GM19035 (cell line): ENCODE data around the gene ZNF385B.

Experiments
- ATAC-seq: cut with Tn5 transposase; IDR thresholded peaks from one replicate; pipeline ENCODE4 v1.9.1; 2021; ENCODE audit not compliant: unreplicated experiment

Gene ZNF385B

GRCh38 chr2:179856205-179856604, 5.2 kb downstream of the ZNF385B start:
- no peak for ATAC-seq

DNA sequence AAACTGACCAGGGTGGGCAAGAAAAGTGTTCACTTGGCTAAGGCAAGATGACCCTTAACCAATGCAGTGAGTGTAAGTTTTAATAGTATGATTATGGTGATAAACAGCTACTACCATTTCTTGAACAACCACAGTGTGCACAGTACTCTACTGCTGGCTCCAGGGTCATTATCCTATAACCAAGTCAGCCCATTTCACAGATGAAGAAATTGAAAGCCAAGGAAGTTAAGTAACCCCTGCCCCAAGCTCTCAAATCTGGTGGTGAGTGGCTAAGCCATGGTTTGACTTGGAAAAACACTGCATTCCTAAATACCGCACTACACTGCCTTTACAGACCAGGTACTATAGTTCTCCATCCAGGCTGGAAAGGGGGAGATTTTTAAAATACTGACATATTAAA, 5.7 kb downstream of the ZNF385B start:
- ATAC-seq: no peak

DNA sequence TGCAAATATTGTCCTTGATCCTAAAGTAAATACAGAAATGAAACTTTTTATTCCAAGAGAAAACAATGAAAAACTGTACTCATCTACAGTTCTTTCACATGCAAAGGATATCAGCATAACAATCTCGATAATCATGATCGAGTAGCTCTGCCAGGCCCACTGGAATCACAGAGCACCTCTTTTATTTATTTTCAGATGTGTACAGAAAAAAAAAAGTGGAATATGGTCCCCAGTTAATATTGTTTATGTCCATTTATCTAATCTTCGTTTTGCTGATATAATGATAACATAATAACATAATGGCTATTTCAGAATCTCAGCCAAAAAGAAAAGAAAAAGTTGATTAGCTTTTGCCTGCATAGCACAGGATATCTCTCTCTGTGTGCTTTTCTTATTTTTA, 6.5 kb downstream of the ZNF385B start:
- no peak for ATAC-seq

DNA sequence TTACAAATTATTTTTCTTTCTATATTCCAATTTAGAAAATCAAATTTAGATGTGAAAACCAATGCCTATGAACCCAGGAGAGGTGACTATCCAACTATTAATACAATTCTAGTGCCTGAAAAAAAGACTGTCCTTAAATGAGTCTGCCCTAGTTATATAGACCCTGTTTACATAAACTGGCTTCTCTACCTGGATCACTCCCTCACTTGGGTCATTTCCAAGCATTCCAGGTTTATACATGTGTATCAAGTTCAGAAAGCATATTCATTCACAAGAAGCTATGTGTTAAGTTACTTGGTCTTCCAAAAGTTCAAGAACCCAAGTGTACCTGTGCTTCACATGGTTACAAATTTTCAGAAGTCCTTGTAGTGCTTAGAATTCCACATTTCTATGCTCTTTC, 8.3 kb downstream of the ZNF385B start:
- ATAC-seq: no peak

GRCh38 chr2:179850188-179850587, 11.2 kb downstream of the ZNF385B start:
- ATAC-seq: no peak

GRCh38 chr2:179849719-179850118, 11.7 kb downstream of the ZNF385B start:
- ATAC-seq: no peak

DNA sequence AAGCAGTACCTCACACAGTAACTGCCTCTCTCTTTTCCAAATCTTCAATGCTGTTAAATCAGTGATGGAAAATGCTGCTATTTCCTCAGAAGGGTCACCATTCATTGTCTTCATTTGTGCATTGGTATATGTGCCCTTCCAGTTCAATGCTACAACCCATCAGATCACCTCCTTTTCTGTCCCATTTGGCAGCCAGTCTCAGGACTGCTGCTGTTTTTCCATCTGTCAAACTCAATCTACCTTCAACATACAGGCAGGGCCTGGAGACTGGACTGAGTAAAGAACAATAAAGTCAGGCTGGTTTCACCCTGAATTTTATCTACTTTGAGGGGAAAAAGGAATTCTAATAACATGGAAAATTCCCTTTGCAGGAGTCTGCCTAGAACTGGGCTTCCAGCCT, 17.9 kb downstream of the ZNF385B start:
- no peak for ATAC-seq

DNA sequence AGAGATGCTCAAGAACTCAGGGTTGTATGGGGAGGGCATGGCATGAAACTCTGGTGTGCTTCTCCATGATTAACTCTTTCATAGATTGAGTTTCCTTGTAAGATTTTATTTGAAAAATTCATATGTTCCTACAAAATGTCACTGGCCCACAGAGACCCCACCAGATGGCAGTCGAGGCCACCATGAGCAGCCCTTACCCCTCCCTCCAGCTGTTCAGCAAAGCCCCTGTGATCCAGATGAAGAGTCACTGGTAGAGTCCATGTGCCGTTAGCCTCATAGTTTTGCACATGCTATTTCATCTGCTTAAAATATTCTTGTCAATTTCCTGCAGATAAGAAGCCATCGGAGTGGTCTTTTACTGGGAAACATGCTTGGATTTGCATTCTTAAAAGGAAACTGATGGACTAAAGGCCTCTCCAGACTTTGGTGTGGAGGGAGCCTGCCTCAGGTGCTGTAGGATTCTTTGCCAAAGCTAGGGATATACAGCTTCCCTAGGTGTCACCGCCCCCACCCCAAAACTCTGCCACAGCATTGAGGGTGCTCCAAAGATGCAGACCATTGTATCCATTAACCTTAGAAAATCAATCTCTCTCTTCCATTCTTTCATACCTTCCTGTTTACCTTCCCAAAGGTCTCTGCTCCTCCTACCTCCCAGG, 18.8 kb downstream of the ZNF385B start:
- peak; percentile 51 for ATAC-seq

- no peak for ATAC-seq
Measured at GRCh38 chr2:179840840-179841239, 20.6 kb downstream of the ZNF385B start.

DNA sequence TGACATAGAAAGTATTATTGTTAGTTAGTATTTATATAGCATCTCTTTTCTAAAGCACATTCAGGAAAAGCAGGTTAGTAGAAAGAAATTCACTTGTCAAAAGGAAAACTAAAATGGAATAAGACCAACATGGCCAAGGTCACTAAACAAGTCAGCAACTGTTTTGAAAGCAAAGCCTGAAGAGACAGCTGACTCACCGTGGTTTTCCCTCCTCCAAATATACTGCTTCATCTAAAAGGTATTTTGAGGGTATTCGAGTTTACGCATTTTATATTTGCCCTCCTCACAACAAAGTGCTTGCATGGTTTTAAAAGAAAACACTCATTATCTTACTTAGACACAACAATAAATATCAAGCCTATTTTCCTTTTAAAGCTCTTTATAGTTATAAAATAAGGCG, 24.0 kb downstream of the ZNF385B start:
- ATAC-seq: no peak

GRCh38 chr2:179830043-179830787, 31.2 kb downstream of the ZNF385B start:
- ATAC-seq: no peak

GRCh38 chr2:179826297-179826696, 35.1 kb downstream of the ZNF385B start:
- no peak for ATAC-seq

GRCh38 chr2:179825494-179825893, 35.9 kb downstream of the ZNF385B start:
- ATAC-seq: no peak

DNA sequence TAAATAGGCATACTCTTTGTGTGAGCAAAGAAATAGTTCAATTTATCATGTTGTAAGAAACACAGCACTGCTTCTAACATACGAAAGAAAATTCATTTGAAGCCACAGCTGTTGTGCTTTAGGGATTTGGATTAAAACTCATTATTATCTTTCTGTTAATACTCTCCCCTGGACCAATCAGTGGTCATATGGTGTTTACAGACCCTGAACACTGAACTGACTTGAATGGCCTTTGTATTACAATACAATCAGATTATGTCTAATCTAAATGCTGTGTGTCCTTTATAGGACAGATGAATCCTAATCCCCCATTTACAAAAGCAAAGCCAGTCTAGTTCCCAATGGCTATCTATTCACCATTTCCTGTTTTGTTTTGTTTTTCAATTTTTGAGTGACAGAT, 36.5 kb downstream of the ZNF385B start:
- no peak for ATAC-seq

DNA sequence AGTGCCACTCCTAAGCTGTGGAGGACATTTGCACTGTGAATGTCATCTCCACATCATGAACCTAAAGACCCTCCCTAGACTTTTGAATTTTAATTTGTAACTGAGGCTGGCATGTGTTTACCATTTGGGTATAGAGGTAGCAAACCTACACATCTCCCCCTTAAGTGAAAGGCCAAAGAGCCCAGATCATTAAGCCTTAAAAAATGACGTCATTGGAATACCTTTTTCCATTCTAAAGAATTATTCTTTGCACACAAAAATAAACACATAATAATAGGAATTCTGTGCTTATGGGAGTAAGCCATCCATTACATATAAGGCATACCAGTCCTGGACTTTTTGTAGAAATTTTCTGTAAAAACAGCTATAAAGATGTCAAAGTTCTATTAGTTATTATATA, 38.9 kb downstream of the ZNF385B start:
- ATAC-seq: no peak

DNA sequence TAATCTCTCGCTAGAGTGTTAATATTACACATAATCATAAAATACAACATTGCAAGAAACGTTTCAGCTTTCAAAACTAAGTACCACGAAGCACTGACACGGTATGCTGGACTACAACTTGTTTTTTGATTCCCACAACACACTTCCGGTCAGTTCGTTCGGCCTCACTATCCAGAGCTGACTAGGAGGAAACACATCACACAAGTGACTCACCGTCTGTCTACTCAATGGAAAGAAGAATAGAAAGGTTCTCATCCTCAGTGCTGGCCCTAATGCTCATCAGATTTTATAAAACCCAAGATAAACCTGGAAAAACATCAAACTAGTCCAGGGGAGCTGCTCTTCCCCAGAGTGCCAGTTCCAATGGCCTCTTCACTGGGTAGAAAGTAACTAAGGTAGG, 42.9 kb downstream of the ZNF385B start:
- ATAC-seq: no peak

DNA sequence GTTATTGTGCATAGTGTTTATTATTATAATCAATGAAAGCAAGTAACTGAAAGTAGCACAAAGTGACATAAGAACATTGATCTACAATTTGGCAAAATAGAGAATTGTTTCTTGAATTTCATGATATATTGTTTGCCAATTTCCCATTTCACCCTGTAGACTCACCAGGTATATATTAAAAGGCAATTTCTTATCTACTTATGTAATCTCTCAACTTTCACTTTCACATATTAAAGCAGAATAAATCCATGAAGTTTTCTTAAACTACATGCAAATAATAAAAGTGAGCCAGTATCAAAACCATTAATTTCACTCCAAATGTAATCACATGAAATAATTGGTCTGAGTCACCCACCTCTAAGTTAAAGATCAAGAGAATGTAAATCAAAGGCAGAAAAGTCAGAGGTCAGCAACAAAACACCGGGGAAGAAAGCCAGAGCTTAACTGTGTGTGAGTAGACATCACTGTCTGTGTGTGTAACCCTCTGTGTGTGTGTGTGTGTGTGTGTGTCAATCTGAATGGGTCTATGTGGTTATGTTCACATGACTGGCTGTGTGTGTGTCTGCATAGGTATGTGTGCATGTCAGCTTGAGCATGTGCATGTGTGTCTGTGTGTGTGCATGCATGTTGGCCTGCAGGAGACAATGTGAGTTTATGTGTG, 44.1 kb downstream of the ZNF385B start:
- ATAC-seq: no peak

- ATAC-seq: no peak
Measured at GRCh38 chr2:179814050-179814449, 47.4 kb downstream of the ZNF385B start.

DNA sequence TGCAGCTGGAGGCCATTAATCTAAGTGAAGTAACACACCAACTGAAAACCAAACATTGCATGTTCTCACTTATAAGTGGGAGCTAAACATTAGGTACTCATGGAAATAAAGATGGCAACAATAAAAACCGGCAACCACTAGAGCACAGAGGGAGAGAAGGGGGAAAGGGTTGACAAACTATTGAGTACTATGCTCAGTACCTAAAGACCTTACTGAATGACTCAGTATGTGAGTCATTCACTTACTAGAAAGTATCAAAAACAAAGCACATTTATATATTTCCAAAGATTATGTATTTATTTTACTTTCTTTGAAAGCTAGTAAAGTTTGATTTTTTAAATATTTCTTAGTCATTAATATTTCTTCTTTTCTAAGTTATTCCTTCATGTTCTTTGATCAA, 48.9 kb downstream of the ZNF385B start:
- ATAC-seq: no peak

GRCh38 chr2:179811042-179811441, 50.4 kb downstream of the ZNF385B start:
- ATAC-seq: no peak

GRCh38 chr2:179809606-179810005, 51.8 kb downstream of the ZNF385B start:
- ATAC-seq: no peak

DNA sequence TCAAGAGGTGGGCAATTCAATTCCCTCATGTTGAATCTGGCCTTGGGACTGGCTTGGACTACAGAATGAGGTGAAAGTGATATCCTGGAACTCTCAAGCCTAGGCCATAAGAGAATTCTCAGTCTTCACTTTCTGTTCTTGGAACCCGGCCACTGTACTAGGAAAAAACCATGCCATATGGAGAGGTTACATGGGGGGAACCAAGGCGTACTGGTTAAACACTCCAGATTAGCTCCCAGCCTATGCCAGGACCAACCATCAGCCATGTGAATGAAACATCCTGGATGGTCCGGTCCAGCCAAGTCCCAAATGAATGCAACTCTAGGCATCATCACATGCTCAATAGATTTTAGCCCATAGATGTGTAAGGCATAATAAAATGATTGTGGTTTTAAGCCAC, 56.4 kb downstream of the ZNF385B start:
- no peak for ATAC-seq
